IMR-90 (cell line): ENCODE data around the gene THAP10.

Source experiments
- CEBPB ChIP-seq: IDR thresholded peaks from 2 replicates; pipeline ENCODE4 v1.6.1; 2012; ENCODE audit warnings: low read depth, low read length, improper control_type of control experiment
- CTCF ChIP-seq: conservative IDR thresholded peaks from 2 replicates; pipeline ENCODE4 v1.5.1; 2012; ENCODE audit warnings: mild to moderate bottlenecking, low read depth, low read length, improper control_type of control experiment
- MXI1 ChIP-seq: IDR thresholded peaks from 2 replicates; pipeline ENCODE4 v1.6.1; 2012; ENCODE audit warnings: low read depth, mild to moderate bottlenecking, low read length, moderate library complexity, borderline replicate concordance

GRCh38 chr15:70916531-70916930 is 24.3 kb upstream of the THAP10 start:
- TF ChIP-seq MXI1, result no peak
- TF ChIP-seq CTCF, result no peak
- no peak for TF ChIP-seq CEBPB
